NCI-H146 treated with DMSO at 0.1 percent for 48 hours (cell line): ENCODE data around the gene STAB2.

Experiments used
- DNase-seq: peaks from one replicate; lab custom pipeline; 2025; ENCODE audit not compliant: unreplicated experiment; lab: John Stamatoyannopoulos, UW

The STAB2 gene

DNA sequence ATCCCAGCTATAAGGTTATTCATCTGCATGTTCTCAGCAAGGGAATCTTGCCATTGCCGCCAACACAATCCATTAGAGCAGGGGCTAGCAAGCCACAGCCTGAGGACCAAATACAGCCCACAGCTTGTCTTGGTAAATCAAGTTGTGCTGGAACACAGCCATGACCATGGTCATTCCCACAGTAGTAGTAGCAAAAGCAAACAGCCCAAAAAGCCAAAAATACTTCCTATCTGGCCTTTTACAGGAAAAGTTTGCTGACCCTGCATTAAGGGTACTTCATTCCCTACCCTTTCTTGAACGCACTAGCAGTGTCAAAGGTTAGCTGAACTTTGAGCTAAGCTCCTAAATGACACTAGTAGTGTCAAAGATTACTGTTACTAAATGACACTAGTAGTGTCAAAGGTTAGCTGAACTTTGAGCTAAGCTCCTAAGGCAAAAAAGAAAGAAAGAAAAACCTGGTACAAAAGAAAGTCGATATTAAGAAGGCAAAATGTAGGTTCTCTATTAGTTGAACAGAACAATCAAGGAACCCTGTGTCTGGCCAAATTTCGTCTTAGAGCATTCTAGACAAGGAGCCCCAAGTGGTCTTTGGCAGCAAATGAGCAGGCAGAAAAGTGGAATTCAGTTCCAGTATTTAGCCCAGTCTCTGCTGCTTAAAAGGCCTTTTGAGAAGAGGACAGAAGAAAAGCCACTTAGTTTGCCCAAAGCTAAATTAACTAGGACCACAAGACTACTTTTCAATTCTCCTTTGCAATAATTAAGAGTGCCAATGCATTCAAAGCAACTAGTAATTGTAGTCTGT is 186.2 kb downstream of the STAB2 start:
- no peak for DNase-seq

DNA sequence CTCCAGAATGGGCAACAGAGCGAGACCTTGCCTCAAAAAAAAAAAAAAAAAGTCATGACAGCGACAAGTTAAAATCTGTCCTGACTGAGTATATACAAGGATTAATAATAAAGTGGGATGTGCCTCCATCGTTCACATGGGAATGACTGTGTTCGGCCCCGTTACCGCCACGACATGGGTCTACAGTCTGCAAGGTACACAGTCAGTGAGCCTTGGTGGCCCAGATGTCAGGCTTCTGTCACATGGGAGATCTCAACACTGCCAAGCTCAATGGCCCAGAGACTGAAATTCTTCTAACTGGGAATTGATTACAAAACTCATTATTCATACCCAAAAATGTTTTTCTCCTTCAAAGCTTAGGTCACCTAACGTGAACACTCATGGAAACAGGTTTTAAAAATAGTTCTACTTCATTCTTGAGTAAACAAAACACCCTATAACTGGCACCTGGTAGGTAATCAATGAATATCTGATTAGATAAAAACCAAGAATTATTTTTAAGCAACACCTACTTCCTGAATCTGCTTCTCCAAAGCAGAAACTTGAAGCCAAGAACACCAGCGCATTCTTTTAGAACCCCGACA is 188.0 kb downstream of the STAB2 start:
- no peak for DNase-seq

GRCh38 chr12:103778781-103779180 is 191.7 kb downstream of the STAB2 start:
- no peak for DNase-seq

- peak; percentile 10 for DNase-seq
Observed at GRCh38 chr12:103779410-103780092, 192.5 kb downstream of the STAB2 start.

GRCh38 chr12:103780093-103780440 is 193.0 kb downstream of the STAB2 start:
- no peak for DNase-seq

DNA sequence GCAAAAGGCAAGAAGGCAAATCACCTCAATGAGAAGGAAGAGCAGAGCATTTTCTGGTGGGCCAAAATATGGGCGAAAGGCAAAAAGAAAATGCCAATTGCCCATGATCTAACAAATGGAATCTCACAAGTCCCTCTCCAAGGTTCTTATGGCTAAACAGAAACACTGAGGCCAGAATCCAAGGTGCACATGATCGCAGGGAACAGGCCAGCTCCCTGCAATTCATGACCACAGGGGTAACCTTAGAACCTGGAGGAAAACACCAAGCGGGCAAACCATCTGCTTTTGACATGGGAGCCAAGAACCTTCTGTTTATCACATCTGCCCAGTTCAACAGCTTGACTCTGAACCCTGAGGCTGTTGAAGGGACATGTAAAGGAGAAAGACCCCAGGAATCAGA is 193.9 kb downstream of the STAB2 start:
- no peak for DNase-seq

GRCh38 chr12:103782399-103782798 is 195.3 kb downstream of the STAB2 start:
- DNase-seq, result no peak

DNA sequence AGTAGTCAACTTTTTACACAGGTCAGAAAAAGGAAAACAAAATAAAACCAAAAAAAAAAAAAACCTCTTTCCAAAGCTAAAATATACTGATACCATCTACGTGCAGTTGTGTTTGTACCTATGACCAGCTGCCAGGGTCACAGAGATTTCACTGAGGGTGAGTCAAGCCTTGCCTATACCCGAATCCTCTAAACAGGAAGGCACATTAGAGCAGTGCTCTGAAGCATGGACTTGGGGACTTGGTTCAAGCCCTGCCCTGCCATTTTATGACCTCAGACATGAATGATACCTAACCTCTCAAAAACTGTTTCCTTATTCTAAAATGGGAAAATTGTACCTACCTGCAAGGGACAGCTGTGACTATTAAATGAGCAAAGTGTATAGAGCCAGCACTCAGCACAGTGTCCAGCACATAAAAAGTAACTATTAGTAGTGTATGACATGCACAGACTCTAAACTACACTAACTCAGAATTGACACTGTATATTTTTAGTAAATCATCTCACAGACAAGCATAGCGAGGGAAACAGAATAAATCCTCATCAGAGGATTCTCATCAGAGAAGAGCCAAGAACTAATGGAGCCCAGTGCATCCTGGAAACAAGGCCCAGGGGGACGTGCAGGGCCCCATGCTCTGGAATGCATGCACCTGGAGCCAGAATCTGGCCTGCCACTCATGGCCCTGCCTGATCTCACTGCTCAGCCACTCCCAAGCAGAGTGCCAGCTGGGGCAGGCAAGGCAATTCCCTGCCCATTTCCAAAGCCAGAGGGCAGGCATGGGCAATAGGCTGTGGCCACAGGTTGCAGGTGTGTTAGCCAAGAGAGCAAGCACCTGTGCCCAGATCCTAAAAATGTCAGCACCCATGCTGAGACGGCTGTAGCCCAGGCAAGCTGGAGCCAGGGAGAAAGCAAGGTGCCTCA is 196.9 kb downstream of the STAB2 start:
- no peak for DNase-seq

GRCh38 chr12:103785243-103786031 is 198.4 kb downstream of the STAB2 start:
- no peak for DNase-seq

GRCh38 chr12:103786201-103786600 is 199.1 kb downstream of the STAB2 start:
- no peak for DNase-seq

DNA sequence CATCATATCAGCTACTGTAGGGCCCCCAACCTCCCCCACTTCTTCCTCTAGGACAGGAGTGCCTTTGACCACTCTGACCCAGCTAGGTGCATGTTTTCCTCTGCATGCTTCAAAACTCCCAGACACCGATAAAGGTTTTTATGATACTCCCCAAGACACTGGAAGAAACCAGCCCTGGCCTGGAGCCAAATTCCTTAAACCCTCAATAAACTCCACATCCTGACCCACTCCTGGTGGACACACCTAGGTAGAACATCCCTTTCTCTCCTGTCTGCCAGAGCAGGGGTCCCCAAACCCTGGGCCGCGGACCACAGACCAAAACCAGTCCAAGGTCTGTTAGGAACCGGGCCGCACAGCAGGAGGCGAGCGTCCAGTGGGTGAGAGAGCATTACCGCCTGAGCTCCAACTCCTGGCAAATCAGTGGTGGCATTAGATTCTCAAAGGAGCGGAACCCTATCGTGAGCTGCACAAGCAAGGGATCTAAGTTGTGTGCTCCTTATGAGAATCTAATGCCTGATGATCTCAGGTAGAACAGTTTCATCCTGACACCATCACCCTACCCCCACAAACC is 204.4 kb downstream of the STAB2 start:
- DNase-seq, result no peak

- no peak for DNase-seq
Observed at GRCh38 chr12:103793046-103793445, 206.0 kb downstream of the STAB2 start.

DNA sequence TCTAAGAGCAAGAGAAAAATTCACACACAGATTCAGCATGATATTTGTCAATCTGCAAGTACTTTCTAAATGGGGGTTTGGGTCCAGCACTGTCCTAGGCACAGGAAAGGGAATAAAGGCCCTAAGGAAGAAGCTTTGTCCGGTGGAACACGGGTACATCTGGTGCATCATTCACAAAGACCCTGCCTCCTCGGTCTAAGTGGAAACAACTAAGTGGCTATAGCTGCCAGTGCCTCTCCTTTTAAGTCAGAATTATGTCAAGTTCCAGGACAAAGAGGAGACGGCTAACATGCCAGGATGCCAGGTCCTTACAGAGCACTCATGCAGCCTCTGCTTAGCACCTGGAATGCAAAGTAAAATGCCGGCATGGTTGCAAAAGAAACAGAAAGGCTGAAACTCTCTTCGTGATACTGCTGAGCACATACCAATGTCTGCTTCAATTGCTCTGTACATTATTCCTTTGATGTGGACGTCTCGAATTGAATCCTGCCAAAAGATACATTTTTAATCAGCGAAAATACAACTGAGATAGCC is 206.5 kb downstream of the STAB2 start:
- no peak for DNase-seq

DNA sequence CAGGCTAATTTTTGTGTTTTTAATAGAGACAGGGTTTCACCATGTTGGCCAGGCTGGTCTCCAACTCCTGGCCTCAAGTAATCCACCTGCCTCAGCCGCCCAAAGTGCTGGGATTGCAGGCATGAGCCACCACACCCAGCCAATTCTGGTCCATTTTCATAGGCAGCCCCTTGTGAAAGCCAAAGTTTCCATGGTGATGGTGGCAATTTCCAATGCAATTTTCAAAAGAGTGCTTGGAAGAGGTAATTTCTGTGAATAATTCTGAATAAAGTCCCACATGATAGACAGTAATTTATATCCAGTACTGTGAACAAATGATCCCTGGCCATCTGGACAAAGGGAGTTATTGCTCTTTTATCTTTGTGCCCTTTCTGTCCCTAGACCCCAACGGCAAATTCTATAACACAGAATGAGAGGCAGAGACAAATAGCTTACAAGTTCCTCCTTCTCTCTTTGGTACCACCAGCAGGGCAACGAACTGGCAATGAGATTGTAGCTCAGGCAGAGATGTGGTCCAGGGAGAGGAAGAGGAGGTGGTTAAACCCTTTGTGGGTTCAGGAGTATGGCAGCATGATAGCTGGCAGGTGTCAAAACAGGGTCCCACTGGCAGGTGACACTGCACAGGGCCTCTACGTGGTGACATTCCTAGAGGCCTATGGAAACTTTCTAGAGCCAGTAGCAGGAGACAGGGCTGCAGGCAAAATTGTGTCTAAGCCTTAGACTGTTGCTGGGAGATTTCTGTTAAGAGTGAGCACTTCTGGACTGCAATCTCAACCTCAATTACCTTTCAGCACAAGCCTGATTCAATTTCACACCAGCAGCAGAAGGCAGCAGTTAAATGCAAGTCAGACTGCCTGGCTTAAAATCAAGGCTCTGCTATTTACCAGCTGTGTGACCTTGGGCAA is 207.5 kb downstream of the STAB2 start:
- DNase-seq, result no peak

- DNase-seq, result no peak
Observed at GRCh38 chr12:103798586-103798985, 211.5 kb downstream of the STAB2 start.

- DNase-seq, result no peak
Observed at GRCh38 chr12:103799504-103799856, 212.4 kb downstream of the STAB2 start.

- DNase-seq, result peak; percentile 99
Observed at GRCh38 chr12:103799857-103800771, 213.0 kb downstream of the STAB2 start.
